ENCODE measurements around the gene MEGF11. TPM values are rescaled to one million over a fixed set of nuclear protein-coding genes. Genes with fewer than 3 reads are reported as not detected.

The MEGF11 gene
- total RNA-seq, 1 experiment from 2014 or later, result 0.09 TPM

DNA sequence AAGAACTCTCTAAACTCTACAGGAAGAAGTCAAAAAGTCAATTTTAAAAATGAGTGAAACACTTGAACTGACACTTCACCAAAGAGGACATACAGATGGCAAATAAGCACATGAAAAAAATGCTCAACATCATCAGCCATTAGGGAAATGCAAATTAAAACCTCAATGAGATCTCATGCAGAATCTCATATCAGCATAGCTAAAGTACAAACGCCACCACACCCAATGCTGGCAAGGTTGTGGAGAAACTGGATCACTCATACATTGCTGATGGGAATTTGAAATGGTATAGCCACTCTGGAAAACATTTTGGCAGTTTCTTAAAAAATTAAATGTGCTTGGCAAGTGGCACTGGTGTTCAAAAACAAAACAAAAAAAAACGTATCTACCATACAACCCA is 34.2 kb downstream of the MEGF11 start:
- no peak for TF ChIP-seq CTCF (IDR thresholded peaks at IDR 0.05; ENCODE audit: unreplicated experiment)
- CTCF ChIA-PET, result no interaction called here
- no peak overlapping the region for H3K27ac Mint-ChIP-seq (ENCODE audit: unreplicated experiment)
- no peaks in the 10 kb centered on the region for H3K4me1 Mint-ChIP-seq (ENCODE audit: low read depth, unreplicated experiment)
- H3K27me3 Mint-ChIP-seq (ENCODE audit: unreplicated experiment), result peaks cover 53% of the 10 kb centered on the region
- no peaks in the 10 kb centered on the region for H3K36me3 Mint-ChIP-seq (ENCODE audit: insufficient read depth, unreplicated experiment)
- no TSS peak for BruUV-seq (replicated peaks)
- DNase-seq, result no peak
- no peak overlapping the region for H3K4me3 Mint-ChIP-seq (ENCODE audit: low read depth, unreplicated experiment)
- no peaks in the 10 kb centered on the region for H3K9me3 Mint-ChIP-seq (ENCODE audit: low read depth, unreplicated experiment)
- intact Hi-C loops (cut with micrococcal nuclease; ENCODE audit: unreplicated experiment), result no loop called here

- Mint-ChIP-seq H3K9me3 (ENCODE audit: low read depth, unreplicated experiment) (no peaks in the 10 kb centered on the region), H3K27ac (ENCODE audit: unreplicated experiment) (no peak overlapping the region), H3K36me3 (ENCODE audit: insufficient read depth, unreplicated experiment) (no peaks in the 10 kb centered on the region), H3K4me1 (ENCODE audit: low read depth, unreplicated experiment) (no peaks in the 10 kb centered on the region), H3K4me3 (ENCODE audit: low read depth, unreplicated experiment) (no peak overlapping the region), H3K27me3 (ENCODE audit: unreplicated experiment) (peaks cover 61% of the 10 kb centered on the region)
- intact Hi-C loops (cut with micrococcal nuclease; ENCODE audit: unreplicated experiment), result no loop called here
- CTCF ChIA-PET, result no interaction called here
- BruUV-seq (replicated peaks), result no TSS peak
- TF ChIP-seq CTCF (IDR thresholded peaks at IDR 0.05; ENCODE audit: unreplicated experiment), result no peak
- no peak for DNase-seq
These were observed 36.7 kb downstream of the MEGF11 start for GRCh38 chr15:66216806-66217205.

- no peak for DNase-seq
- Mint-ChIP-seq H3K4me3 (ENCODE audit: low read depth, unreplicated experiment) (no peak overlapping the region), H3K9me3 (ENCODE audit: low read depth, unreplicated experiment) (no peaks in the 10 kb centered on the region), H3K4me1 (ENCODE audit: low read depth, unreplicated experiment) (no peaks in the 10 kb centered on the region), H3K27me3 (ENCODE audit: unreplicated experiment) (peaks cover 58% of the 10 kb centered on the region), H3K27ac (ENCODE audit: unreplicated experiment) (no peak overlapping the region), H3K36me3 (ENCODE audit: insufficient read depth, unreplicated experiment) (no peaks in the 10 kb centered on the region)
- BruUV-seq (replicated peaks), result no TSS peak
- TF ChIP-seq CTCF (IDR thresholded peaks at IDR 0.05; ENCODE audit: unreplicated experiment), result no peak
- CTCF ChIA-PET, result no interaction called here
- intact Hi-C loops (cut with micrococcal nuclease; ENCODE audit: unreplicated experiment), result no loop called here
These were observed 37.7 kb downstream of the MEGF11 start for GRCh38 chr15:66215811-66216210.

GRCh38 chr15:66214246-66214645 is 39.3 kb downstream of the MEGF11 start:
- no peak overlapping the region for H3K4me3 Mint-ChIP-seq (ENCODE audit: low read depth, unreplicated experiment)
- CTCF ChIA-PET, result interaction anchor here (0.7 kb wide), 1 partner anchor 461 kb away, joined by 3 read pairs; no protein-coding TSS in a partner anchor
- H3K4me1 Mint-ChIP-seq (ENCODE audit: low read depth, unreplicated experiment), result no peaks in the 10 kb centered on the region

More at GRCh38 chr15:66214246-66214645, 39.3 kb downstream of the MEGF11 start:
- no peak for TF ChIP-seq CTCF (IDR thresholded peaks at IDR 0.05; ENCODE audit: unreplicated experiment)
- intact Hi-C loops (cut with micrococcal nuclease; ENCODE audit: unreplicated experiment), result no loop called here
- DNase-seq, result no peak
- Mint-ChIP-seq H3K36me3 (ENCODE audit: insufficient read depth, unreplicated experiment) (no peaks in the 10 kb centered on the region), H3K9me3 (ENCODE audit: low read depth, unreplicated experiment) (no peaks in the 10 kb centered on the region), H3K27me3 (ENCODE audit: unreplicated experiment) (peaks cover 45% of the 10 kb centered on the region), H3K27ac (ENCODE audit: unreplicated experiment) (no peak overlapping the region)
- BruUV-seq (replicated peaks), result no TSS peak
